Gastrocnemius medialis (tissue), 4 donors: ENCODE data around the gene ASXL1. TPM values are rescaled to one million over a fixed set of nuclear protein-coding genes. Genes with fewer than 3 reads are reported as not detected.

ENCODE experiments used
- ATAC-seq, 2 donors: fragments of 150-250 bp; one replicate each; pipeline ENCODE4 v1.9.1; 2016
- DNase-seq, 2 donors: peaks; one replicate each; pipeline ENCODE4 v3.0.0-alpha.2; 2019
- H3K27ac ChIP-seq, 4 donors: fragments of 200-600 bp; sonication (generic); 1 replicate in 1 of 4; 2 replicates in 3 of 4; pipeline ENCODE4 v1.5.1; 2016 to 2018; ENCODE audit warnings: mild to moderate bottlenecking in 2 of 4, moderate library complexity in 1 of 4
- H3K27me3 ChIP-seq, 3 donors: fragments of 200-600 bp; sonication (generic) in 2 of 3; 1 replicate in 1 of 3; 2 replicates in 2 of 3; pipeline versions ENCODE4 v1.5.1 to v1.6.0; 2016 to 2019; ENCODE audit warnings: mild to moderate bottlenecking in 1 of 3, moderate library complexity in 1 of 3
- H3K36me3 ChIP-seq, 2 donors: fragments of 200-600 bp; sonication (generic) in 1 of 2; one replicate each; pipeline ENCODE4 v1.5.1; 2017 to 2018
- H3K4me1 ChIP-seq, 2 donors: fragments of 200-600 bp; sonication (generic) in 1 of 2; one replicate each; pipeline ENCODE4 v1.5.1; 2016 to 2017; ENCODE audit warnings: mild to moderate bottlenecking in 2 of 2
- H3K4me3 ChIP-seq, 4 donors: fragments of 200-600 bp; sonication (generic) in 3 of 4; 1 replicate in 1 of 4; 2 replicates in 3 of 4; pipeline ENCODE4 v1.5.1; 2016 to 2019; ENCODE audit warnings: mild to moderate bottlenecking in 2 of 4
- H3K9me3 ChIP-seq, 3 donors: fragments of 200-600 bp; sonication (generic) in 2 of 3; 1 replicate in 1 of 3; 2 replicates in 2 of 3; pipeline ENCODE4 v1.5.1; 2016 to 2019
- CTCF ChIP-seq, 5 experiments: fragments of 450-650 bp in 3 of 5; fragments of 200-600 bp in 2 of 5; sonication (generic) in 2 of 5; IDR thresholded peaks in 4 of 5; conservative IDR thresholded peaks in 1 of 5; 1 replicate in 4 of 5; 2 replicates in 1 of 5; pipeline ENCODE4 v1.5.1; 2016 to 2019; ENCODE audit warnings: antibody characterized with exemption in 5 of 5, mild to moderate bottlenecking in 3 of 5, moderate library complexity in 3 of 5
- POLR2A ChIP-seq, 2 donors: fragments of 450-650 bp; IDR thresholded peaks; one replicate each; pipeline ENCODE4 v1.6.1; 2017; ENCODE audit warnings: antibody characterized with exemption in 2 of 2, mild to moderate bottlenecking in 2 of 2, moderate library complexity in 2 of 2
- in situ Hi-C, 4 donors: fragments of 200-750 bp; cut with MboI; loops; one replicate each; pipeline versions ENCODE4 v1.15.0 to v1.8.0; 2017; ENCODE audit warnings: low sequenced_read_pairs in 4 of 4
- intact Hi-C: fragments of 100-400 bp; cut with DNase I; formaldehyde crosslinking; loops from one replicate; pipeline ENCODE4 v1.15.1; 2023; ENCODE audit warnings: low total_unique reads
- total RNA-seq, 4 donors: library from RNA; depleted of rRNA; stranded (reverse); fragments of >200 nt; gene quantifications; one replicate each; pipeline versions ENCODE4 v1.1.0 to v1.2.3, GENCODE V29; 2016

ASXL1 gene
- total RNA-seq, 4 donors from 2014 or later, result 21.8 to 36.6 (median 28.4) TPM

DNA sequence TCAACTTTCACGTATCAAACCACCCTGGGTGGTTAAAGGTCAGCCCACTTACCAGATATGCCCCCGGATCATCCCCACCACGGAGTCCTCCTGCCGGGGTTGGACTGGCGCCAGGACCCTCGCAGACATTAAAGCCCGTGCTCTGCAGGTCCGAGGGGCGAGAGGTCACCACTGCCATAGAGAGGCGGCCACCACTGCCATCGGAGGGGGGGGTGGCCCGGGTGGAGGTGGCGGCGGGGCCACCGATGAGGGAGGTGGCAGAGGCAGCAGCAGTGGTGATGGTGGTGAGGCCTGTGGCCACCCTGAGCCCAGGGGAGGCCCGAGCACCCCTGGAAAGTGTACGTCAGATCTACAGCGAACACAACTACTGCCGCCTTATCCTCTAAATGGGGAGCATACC, 76.3 kb downstream of the ASXL1 start:
- no peak for ATAC-seq
- Histone ChIP-seq H3K27ac (no peak overlapping the region), H3K27me3 (no peaks in the 10 kb centered on the region), H3K36me3 (peaks cover 0 to 92% of the 10 kb centered on the region in 2 donors), H3K4me3 (no peak overlapping the region), H3K9me3 (no peaks in the 10 kb centered on the region), H3K4me1 (peaks cover 2 to 4% of the 10 kb centered on the region in 2 donors)
- DNase-seq, result no peak
- TF ChIP-seq POLR2A (IDR thresholded peaks at IDR 0.05), result no peak
- no peak for TF ChIP-seq CTCF (IDR thresholded peaks at IDR 0.05 in 4 of 5, conservative IDR thresholded peaks at IDR 0.05 in 1 of 5)
- in situ Hi-C loops, result no loop called here
- intact Hi-C loops, result no loop called here

- intact Hi-C loops, result no loop called here
- DNase-seq (no peak), ATAC-seq (no peak)
- H3K36me3 ChIP-seq, result peaks cover 0 to 81% of the 10 kb centered on the region in 2 donors
- H3K4me3 ChIP-seq, result no peak overlapping the region
- H3K9me3 ChIP-seq, result no peaks in the 10 kb centered on the region
- H3K27me3 ChIP-seq, result no peaks in the 10 kb centered on the region
- H3K4me1 ChIP-seq, result peaks cover 2 to 4% of the 10 kb centered on the region in 2 donors
- no peak for TF ChIP-seq CTCF (IDR thresholded peaks at IDR 0.05 in 4 of 5, conservative IDR thresholded peaks at IDR 0.05 in 1 of 5)
- TF ChIP-seq POLR2A (IDR thresholded peaks at IDR 0.05), result no peak
- no peak overlapping the region for H3K27ac ChIP-seq
- in situ Hi-C loops, result no loop called here
These were observed 77.4 kb downstream of the ASXL1 start for GRCh38 chr20:32435449-32436107.

DNA sequence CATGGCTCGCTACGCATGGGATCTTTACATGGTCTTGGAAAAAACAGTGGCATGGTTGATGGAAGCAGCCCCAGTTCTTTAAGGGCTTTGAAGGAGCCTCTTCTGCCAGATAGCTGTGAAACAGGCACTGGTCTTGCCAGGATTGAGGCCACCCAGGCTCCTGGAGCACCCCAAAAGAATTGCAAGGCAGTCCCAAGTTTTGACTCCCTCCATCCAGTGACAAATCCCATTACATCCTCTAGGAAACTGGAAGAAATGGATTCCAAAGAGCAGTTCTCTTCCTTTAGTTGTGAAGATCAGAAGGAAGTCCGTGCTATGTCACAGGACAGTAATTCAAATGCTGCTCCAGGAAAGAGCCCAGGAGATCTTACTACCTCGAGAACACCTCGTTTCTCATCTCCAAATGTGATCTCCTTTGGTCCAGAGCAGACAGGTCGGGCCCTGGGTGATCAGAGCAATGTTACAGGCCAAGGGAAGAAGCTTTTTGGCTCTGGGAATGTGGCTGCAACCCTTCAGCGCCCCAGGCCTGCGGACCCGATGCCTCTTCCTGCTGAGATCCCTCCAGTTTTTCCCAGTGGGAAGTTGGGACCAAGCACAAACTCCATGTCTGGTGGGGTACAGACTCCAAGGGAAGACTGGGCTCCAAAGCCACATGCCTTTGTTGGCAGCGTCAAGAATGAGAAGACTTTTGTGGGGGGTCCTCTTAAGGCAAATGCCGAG, 78.2 kb downstream of the ASXL1 start:
- intact Hi-C loops (no loop called here), in situ Hi-C loops (no loop called here)
- TF ChIP-seq CTCF (IDR thresholded peaks at IDR 0.05 in 4 of 5, conservative IDR thresholded peaks at IDR 0.05 in 1 of 5), result no peak
- no peak for TF ChIP-seq POLR2A (IDR thresholded peaks at IDR 0.05)
- no peak overlapping the region for H3K27ac ChIP-seq
- DNase-seq (no peak), ATAC-seq (no peak)
- peaks cover 0 to 74% of the 10 kb centered on the region in 2 donors for H3K36me3 ChIP-seq
- H3K9me3 ChIP-seq, result no peaks in the 10 kb centered on the region
- H3K4me1 ChIP-seq, result peaks cover 2 to 4% of the 10 kb centered on the region in 2 donors
- no peaks in the 10 kb centered on the region for H3K27me3 ChIP-seq
- no peak overlapping the region for H3K4me3 ChIP-seq

DNA sequence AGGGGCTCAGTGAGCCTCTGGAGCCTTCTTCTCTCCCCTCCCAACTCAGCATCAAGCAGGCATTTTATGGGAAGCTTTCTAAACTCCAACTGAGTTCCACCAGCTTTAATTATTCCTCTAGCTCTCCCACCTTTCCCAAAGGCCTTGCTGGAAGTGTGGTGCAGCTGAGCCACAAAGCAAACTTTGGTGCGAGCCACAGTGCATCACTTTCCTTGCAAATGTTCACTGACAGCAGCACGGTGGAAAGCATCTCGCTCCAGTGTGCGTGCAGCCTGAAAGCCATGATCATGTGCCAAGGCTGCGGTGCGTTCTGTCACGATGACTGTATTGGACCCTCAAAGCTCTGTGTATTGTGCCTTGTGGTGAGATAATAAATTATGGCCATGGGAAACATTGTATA, 78.8 kb downstream of the ASXL1 start:
- H3K27ac ChIP-seq, result no peak overlapping the region
- H3K36me3 ChIP-seq, result peaks cover 0 to 67% of the 10 kb centered on the region in 2 donors
- H3K4me3 ChIP-seq, result no peak overlapping the region
- no peak for ATAC-seq
- peaks cover 2 to 4% of the 10 kb centered on the region in 2 donors for H3K4me1 ChIP-seq
- no peaks in the 10 kb centered on the region for H3K27me3 ChIP-seq
- no peaks in the 10 kb centered on the region for H3K9me3 ChIP-seq
- TF ChIP-seq POLR2A (IDR thresholded peaks at IDR 0.05) (no peak), CTCF (IDR thresholded peaks at IDR 0.05 in 4 of 5, conservative IDR thresholded peaks at IDR 0.05 in 1 of 5) (no peak)
- in situ Hi-C loops (no loop called here), intact Hi-C loops (no loop called here)
- DNase-seq, result no peak
